A549 (cell line): ENCODE data around the gene PRTG.

Experiments
- EP300 ChIP-seq, 2 experiments: fragments of >200 bp; sonication (Bioruptor Twin); formaldehyde crosslinking; IDR thresholded peaks; 2 replicates in 1 of 2; 3 replicates in 1 of 2; pipeline ENCODE4 v1.6.1; 2016 to 2017
- TF ChIP-seq, protein P1 (sequence below): IDR thresholded peaks from 2 replicates; pipeline ENCODE4 v1.6.1; 2012
- TF ChIP-seq, protein P2 (sequence below): fragments of >200 bp; sonication (Bioruptor Twin); formaldehyde crosslinking; IDR thresholded peaks from 3 replicates; pipeline ENCODE4 v1.5.1; 2016

DNA sequence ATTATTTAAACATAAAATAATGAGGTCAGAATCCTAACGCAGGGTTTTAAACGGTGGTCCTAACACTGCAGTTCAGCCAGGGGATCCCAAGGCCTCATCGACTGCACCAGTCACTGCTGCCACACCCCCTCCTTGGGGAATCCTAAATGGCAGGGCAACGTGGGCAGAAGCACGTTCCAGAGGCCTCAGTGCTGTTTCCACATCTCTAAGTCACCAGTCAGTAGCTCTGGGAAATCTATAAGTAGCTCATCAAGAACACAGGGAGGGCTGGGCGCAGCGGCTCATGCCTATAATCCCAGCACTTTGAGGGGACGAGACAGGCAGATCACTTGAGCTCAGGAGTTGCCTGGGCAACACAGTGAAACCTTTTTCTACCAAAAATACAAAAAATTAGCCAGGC lies 47.5 kb downstream of the PRTG start:
- TF ChIP-seq, protein P1, sequence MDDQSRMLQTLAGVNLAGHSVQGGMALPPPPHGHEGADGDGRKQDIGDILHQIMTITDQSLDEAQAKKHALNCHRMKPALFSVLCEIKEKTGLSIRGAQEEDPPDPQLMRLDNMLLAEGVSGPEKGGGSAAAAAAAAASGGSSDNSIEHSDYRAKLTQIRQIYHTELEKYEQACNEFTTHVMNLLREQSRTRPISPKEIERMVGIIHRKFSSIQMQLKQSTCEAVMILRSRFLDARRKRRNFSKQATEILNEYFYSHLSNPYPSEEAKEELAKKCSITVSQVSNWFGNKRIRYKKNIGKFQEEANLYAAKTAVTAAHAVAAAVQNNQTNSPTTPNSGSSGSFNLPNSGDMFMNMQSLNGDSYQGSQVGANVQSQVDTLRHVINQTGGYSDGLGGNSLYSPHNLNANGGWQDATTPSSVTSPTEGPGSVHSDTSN: no peak
- no peak for TF ChIP-seq EP300 (IDR thresholded peaks at IDR 0.05)
- TF ChIP-seq, protein P2, sequence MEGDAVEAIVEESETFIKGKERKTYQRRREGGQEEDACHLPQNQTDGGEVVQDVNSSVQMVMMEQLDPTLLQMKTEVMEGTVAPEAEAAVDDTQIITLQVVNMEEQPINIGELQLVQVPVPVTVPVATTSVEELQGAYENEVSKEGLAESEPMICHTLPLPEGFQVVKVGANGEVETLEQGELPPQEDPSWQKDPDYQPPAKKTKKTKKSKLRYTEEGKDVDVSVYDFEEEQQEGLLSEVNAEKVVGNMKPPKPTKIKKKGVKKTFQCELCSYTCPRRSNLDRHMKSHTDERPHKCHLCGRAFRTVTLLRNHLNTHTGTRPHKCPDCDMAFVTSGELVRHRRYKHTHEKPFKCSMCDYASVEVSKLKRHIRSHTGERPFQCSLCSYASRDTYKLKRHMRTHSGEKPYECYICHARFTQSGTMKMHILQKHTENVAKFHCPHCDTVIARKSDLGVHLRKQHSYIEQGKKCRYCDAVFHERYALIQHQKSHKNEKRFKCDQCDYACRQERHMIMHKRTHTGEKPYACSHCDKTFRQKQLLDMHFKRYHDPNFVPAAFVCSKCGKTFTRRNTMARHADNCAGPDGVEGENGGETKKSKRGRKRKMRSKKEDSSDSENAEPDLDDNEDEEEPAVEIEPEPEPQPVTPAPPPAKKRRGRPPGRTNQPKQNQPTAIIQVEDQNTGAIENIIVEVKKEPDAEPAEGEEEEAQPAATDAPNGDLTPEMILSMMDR: no peak
